GM12801 (cell line): ENCODE results near the gene TEX44.

ENCODE experiments used
- TF ChIP-seq, protein P1 (sequence below): IDR thresholded peaks from one replicate; pipeline ENCODE4 v1.5.1; 2011; ENCODE audit warnings: control low read depth; ENCODE audit not compliant: insufficient read length; ENCODE audit errors: extremely low read depth

Gene TEX44

DNA sequence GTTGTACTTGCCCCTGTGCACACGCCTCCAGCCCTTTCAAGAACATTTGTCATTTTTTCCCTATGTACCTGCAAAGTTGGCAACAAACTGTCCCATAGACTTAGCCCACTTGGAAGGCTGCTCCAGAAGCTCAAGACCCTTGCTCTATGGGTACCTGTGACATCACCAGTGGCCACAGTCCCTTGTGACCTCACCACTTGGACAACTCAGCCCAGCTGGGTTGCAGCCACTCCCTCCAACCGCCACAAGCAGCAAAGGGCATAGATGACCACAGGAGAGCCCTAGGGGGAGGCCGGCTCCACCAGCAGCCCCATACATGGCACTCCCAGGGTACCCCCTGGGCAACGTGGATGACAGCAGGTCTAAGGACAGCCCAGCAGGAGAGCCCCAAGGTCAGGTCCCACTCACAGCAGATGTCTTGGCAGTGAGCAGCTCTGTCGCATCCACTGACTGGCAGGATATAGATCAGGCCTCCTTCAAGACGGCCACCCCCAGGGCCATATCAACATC lies at the start of gene TEX44:
TEX44 (plus strand) TSS at position 229 of the 510 bp plus-strand sequence; CDS start at position 317, 88 bp downstream.
- TF ChIP-seq, protein P1, sequence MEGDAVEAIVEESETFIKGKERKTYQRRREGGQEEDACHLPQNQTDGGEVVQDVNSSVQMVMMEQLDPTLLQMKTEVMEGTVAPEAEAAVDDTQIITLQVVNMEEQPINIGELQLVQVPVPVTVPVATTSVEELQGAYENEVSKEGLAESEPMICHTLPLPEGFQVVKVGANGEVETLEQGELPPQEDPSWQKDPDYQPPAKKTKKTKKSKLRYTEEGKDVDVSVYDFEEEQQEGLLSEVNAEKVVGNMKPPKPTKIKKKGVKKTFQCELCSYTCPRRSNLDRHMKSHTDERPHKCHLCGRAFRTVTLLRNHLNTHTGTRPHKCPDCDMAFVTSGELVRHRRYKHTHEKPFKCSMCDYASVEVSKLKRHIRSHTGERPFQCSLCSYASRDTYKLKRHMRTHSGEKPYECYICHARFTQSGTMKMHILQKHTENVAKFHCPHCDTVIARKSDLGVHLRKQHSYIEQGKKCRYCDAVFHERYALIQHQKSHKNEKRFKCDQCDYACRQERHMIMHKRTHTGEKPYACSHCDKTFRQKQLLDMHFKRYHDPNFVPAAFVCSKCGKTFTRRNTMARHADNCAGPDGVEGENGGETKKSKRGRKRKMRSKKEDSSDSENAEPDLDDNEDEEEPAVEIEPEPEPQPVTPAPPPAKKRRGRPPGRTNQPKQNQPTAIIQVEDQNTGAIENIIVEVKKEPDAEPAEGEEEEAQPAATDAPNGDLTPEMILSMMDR = no peak

DNA sequence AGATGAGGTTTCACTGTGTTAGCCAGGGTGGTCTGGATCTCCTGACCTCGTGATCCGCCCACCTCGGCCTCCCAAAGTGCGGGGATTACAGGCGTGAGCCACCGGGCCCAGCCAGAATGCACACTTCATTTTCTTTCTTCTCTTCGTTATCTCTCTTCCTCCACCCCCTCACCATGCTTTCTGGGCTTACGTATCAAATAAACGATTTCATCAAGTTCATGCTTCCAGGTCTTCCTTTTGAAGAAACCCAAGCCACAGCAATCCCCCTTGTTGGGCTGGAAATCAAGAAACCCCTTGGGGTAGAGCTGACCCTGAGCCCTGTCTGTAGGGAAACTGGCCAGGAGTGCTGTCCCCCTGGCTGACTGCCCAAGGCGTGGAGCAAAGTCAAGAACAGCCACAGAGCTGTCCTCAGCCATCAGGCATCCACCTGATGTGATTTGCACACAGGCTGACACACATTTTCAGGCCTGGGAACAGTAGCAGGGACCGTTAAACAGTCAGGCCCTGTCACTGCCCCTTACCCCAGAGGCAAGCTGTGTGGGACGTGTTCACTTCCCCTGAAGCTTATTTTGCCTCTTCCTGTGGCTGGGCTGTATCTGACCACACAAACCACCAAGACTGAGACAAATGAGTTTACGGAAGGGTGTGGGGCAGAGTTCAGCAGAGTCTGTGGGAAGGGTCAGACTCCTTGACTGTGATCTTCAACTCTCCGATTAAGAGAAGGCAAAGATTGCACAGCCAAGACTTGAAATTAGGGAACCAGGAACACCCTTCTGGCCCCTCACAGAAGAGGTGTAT lies 47.4 kb upstream of the TEX44 start:
- TF ChIP-seq, protein P1 = no peak

DNA sequence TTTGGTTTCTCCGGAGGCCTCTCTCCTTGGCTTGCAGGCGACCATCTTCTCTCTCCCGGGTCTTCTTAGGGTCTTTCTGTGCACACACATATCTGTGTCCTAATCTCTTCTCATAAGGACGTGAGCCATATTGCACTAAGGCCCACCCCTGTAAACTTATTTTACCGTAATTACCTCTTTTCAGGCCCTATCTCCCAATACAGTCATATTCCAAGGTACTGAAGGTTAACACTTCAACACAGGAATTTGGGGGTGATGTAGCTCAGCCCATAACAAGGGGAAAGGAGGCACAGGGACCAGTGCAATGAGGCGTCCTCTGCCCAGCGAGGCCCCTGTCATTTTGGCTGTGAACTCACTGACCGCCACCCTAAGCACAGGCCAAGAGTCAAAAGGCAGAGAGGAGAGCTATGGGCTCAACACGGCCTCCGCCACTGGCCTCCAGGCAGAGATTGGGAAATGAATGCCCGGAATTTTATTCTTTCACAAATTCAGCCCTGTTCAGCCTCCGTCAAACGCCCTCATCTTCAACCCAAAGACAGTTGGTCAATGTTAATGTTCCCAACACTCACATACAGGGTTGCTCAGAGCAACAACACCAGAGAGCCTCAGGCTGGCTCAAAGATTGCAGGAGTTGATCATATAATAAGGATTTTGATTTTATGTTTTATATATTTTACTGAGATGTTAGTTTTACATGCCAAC lies 46.5 kb upstream of the TEX44 start:
- TF ChIP-seq, protein P1 = no peak

DNA sequence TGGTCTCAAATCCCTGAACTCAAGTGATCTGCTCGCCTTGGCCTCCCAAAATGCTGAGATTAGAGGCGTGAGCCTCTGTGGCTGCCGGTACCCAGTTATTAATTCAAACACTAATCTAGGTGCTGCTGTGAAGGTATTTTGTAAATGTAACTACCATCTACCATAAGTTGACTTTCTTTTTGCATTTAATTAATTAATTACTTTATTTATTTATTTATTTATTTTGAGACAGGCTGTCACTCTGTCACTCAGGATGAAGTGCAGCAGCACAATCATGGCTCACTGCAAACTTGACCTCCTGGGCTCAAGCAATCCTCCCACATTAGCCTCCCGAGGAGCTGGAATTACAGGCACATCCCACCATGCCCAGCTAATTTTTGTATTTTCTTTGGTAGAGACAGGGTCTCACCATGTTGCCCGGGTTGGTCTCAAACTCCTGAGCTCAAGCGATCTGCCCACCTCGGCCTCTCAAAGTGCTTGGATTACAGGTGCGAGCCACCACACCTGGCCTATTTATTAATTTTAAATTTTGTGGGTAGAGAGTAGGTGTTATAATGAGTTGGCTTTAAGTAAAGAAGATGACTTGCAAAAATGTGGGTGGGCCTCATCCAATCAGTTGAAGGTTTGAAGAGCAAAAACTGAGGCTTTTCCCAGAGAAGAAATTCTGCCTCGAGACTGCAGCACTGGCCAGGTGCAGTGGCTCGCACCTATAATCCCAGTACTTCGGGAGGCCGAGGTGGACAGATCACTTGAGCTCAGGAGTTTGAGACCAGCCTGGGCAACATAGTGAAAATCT lies 45.2 kb upstream of the TEX44 start:
- TF ChIP-seq, protein P1 = no peak

DNA sequence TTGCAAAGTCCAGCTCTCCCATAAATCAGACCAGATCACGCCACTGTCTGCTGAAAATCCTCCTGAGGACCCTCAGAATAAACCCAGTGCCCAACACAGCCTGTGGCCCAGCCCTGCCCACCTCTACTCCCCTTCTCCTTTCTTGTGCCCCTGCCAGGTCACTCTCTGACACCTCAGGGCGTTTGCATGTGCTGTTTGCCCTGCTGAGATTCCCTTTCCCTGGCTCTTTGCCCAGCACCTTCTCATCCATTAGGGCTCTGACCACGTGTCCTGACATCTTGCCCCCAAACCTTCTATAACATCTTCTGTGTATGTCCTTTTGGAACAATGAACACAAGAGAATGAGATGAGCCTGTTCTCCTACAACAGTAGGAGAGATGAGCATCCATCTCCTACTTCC lies 43.9 kb upstream of the TEX44 start:
- TF ChIP-seq, protein P1 = no peak

DNA sequence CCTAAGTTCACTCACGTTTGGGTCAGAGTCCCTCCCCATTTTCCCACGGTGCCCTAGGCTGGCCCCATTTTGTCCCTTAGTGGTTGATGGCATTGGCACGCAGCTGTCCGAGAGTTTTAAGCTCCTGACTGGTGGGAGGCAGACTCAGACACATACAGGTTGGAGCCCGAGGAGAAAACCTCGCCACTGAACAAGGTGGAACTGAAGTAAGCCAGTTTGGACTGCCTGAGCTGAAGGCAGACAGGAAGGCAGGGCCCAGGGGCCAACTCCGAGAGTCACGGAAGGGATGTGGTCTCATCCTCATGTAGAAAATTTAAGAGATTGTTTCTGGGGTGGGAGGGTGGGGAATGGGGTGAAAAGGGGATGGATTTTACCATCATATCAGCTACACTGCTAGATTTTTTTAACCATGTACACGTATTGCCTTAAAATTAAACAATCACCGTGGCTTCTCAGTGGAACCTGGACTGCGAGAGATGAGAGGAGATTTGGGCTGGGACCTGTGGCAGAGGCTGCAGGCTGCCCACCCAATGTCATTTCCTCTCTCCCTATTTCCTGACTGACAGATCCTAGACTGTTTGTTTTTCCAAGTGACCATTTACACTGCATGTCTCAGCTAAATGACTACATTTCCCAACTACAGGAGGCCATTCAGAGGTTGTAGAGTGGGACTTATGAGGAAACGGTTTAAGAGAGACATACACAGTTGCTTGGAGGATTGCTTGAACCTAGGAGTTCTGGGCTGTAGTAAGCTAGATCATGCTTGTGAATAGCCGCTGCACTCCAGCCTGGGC lies 43.0 kb upstream of the TEX44 start:
- TF ChIP-seq, protein P1 = no peak
